Smooth muscle cell (in vitro differentiated cells): ENCODE results near the gene TVP23A. TPM values are rescaled to one million over a fixed set of nuclear protein-coding genes. Genes with fewer than 3 reads are reported as not detected.

Experiments used
- DNase-seq: peaks from one replicate; lab custom pipeline; 2025; ENCODE audit not compliant: unreplicated experiment; lab: John Stamatoyannopoulos, UW
- H2AFZ ChIP-seq: fragments of 200-600 bp; sonication (generic); 2 replicates; pipeline ENCODE4 v1.6.0; 2016; ENCODE audit warnings: antibody characterized with exemption, low read depth, mild to moderate bottlenecking
- H3F3A ChIP-seq: fragments of 200-600 bp; sonication (generic); 2 replicates; pipeline ENCODE4 v1.6.0; 2017; ENCODE audit warnings: antibody characterized with exemption, low read depth
- H3K27ac ChIP-seq: fragments of 200-600 bp; sonication (generic); 2 replicates; pipeline ENCODE4 v1.5.1; 2016; ENCODE audit warnings: low read depth, mild to moderate bottlenecking
- H3K27me3 ChIP-seq: fragments of 200-600 bp; sonication (generic); 2 replicates; pipeline ENCODE4 v1.6.1; 2016; ENCODE audit warnings: low read depth, mild to moderate bottlenecking
- H3K36me3 ChIP-seq: fragments of 200-600 bp; sonication (generic); 2 replicates; pipeline ENCODE4 v1.5.1; 2016; ENCODE audit warnings: low read depth
- H3K4me1 ChIP-seq: fragments of 200-600 bp; sonication (generic); 2 replicates; pipeline ENCODE4 v1.5.1; 2016; ENCODE audit warnings: low read depth
- H3K4me2 ChIP-seq: fragments of 200-600 bp; sonication (generic); 2 replicates; pipeline ENCODE4 v1.6.0; 2016; ENCODE audit warnings: mild to moderate bottlenecking
- H3K4me3 ChIP-seq: fragments of 200-600 bp; sonication (generic); 2 replicates; pipeline ENCODE4 v1.5.1; 2016; ENCODE audit warnings: mild to moderate bottlenecking
- H3K79me2 ChIP-seq: fragments of 200-600 bp; sonication (generic); 2 replicates; pipeline ENCODE4 v1.6.0; 2016; ENCODE audit warnings: low read depth, mild to moderate bottlenecking
- H3K9ac ChIP-seq: fragments of 200-600 bp; sonication (generic); 2 replicates; pipeline ENCODE4 v1.6.0; 2016; ENCODE audit warnings: low read depth
- H3K9me3 ChIP-seq: fragments of 200-600 bp; sonication (generic); replicated peaks from 2 replicates; pipeline ENCODE4 v1.5.1; 2016; ENCODE audit warnings: low read depth
- H4K20me1 ChIP-seq: fragments of 200-600 bp; sonication (generic); 2 replicates; pipeline ENCODE4 v1.6.0; 2016; ENCODE audit warnings: low read depth
- CTCF ChIP-seq: fragments of 200-600 bp; sonication (generic); IDR thresholded peaks from 2 replicates; pipeline ENCODE4 v1.5.1; 2017; ENCODE audit warnings: borderline replicate concordance, mild to moderate bottlenecking, antibody characterized with exemption; ENCODE audit not compliant: insufficient read depth, poor library complexity, severe bottlenecking
- WGBS: methylation state at CpG from one replicate; pipeline ENCODE4 v1.1.7; 2016; ENCODE audit warnings: low lambda C conversion rate; 5-methylcytosine and 5-hydroxymethylcytosine counted together
- polyA plus RNA-seq: library from polyadenylated mRNA; unstranded; fragments of >200 nt; fragmentation: Nextera tagmentation; extraction: Ambion mirVana; gene quantifications from 2 replicates; pipeline ENCODE4 v1.2.1, GENCODE V29; 2016
- total RNA-seq: library from RNA; depleted of rRNA; stranded (reverse); fragments of >200 nt; gene quantifications from 2 replicates; pipeline ENCODE4 v1.2.3, GENCODE V29; 2014

Gene TVP23A
- total RNA-seq (0.13 and 0.58 TPM in 2 replicates), polyA plus RNA-seq (0.45 TPM in 2 replicates)

- Histone ChIP-seq H3K4me1 (no peaks in the 10 kb centered on the region), H3K27ac (no peak within 1 kb of the TSS), H3K4me3 (peak within 1 kb of the TSS; percentile 52), H3K9me3 (no peaks in the 10 kb centered on the region), H3K9ac (peak within 1 kb of the TSS; percentile 35), H3F3A (no peaks in the 10 kb centered on the region), H3K4me2 (peak within 1 kb of the TSS; percentile 88), H4K20me1 (no peaks in the 10 kb centered on the region), H3K27me3 (peaks cover 4% of the 10 kb centered on the region), H3K79me2 (no peaks in the 10 kb centered on the region), H3K36me3 (no peaks in the 10 kb centered on the region), H2AFZ (peak within 1 kb of the TSS; percentile 90)
- TF ChIP-seq CTCF, result no peak
- 10% methylated on average over 30 of the region's 64 CpGs for WGBS
- DNase-seq, result no peak
These were observed at the start of gene TVP23A for GRCh38 chr16:10817963-10818941. Gene TVP23A, minus strand, starts transcription at chr16:10818794. Its CDS starts 301 bp downstream, at chr16:10818493.

- Histone ChIP-seq H4K20me1 (no peaks in the 10 kb centered on the region), H3K9me3 (no peaks in the 10 kb centered on the region), H3K79me2 (no peaks in the 10 kb centered on the region), H2AFZ (no peak overlapping the region), H3K27ac (no peak overlapping the region), H3F3A (no peaks in the 10 kb centered on the region), H3K36me3 (no peaks in the 10 kb centered on the region), H3K4me2 (no peak overlapping the region), H3K4me1 (no peaks in the 10 kb centered on the region), H3K27me3 (peaks cover 37% of the 10 kb centered on the region), H3K4me3 (no peak overlapping the region), H3K9ac (no peak overlapping the region)
- TF ChIP-seq CTCF, result no peak
- no peak for DNase-seq
- 92% methylated on average over 6 of the region's 6 CpGs for WGBS
These were observed 49.6 kb upstream of the TVP23A start for GRCh38 chr16:10868104-10868595.

- Histone ChIP-seq H3K27me3 (peaks cover 33% of the 10 kb centered on the region), H3K9me3 (no peaks in the 10 kb centered on the region), H3K79me2 (no peaks in the 10 kb centered on the region), H3K4me3 (no peak overlapping the region), H4K20me1 (no peaks in the 10 kb centered on the region), H3F3A (no peaks in the 10 kb centered on the region), H3K27ac (no peak overlapping the region), H2AFZ (no peak overlapping the region), H3K9ac (no peak overlapping the region), H3K4me2 (no peak overlapping the region), H3K4me1 (no peaks in the 10 kb centered on the region), H3K36me3 (no peaks in the 10 kb centered on the region)
- DNase-seq, result no peak
- TF ChIP-seq CTCF, result no peak
- 92% methylated on average over 6 of the region's 6 CpGs for WGBS
These were observed 48.6 kb upstream of the TVP23A start for GRCh38 chr16:10867199-10867598.
